ENCODE measurements around the gene SERPINB7. TPM values are rescaled to one million over a fixed set of nuclear protein-coding genes. Genes with fewer than 3 reads are reported as not detected.

Gene SERPINB7
- total and polyA plus RNA-seq, 4 donors: not detected

- ATAC-seq (ENCODE audit: low FRiP score) (no peak), DNase-seq (no peak)
- H3K4me1 ChIP-seq (ENCODE audit: control insufficient read depth in 1 of 2, insufficient read depth in 2 of 2, low read length in 2 of 2): no peaks in the 10 kb centered on the region
- H3K4me3 ChIP-seq (ENCODE audit: low read length in 2 of 2): no peak overlapping the region
- H3K36me3 ChIP-seq (ENCODE audit: control insufficient read depth in 1 of 2, insufficient read depth in 2 of 2, low read length in 1 of 2): no peaks in the 10 kb centered on the region
- intact Hi-C loops (cut with DNase I): no loop called here
- H3K9me3 ChIP-seq (ENCODE audit: control insufficient read depth, low read length): no peaks in the 10 kb centered on the region
- WGBS, 2 donors: 39 to 46% methylated on average over 1 of the region's 1 CpG
- H3K27ac ChIP-seq (ENCODE audit: low read depth in 1 of 2, low read length in 2 of 2): no peak overlapping the region
- no peaks in the 10 kb centered on the region for H3K27me3 ChIP-seq (ENCODE audit: control insufficient read depth in 1 of 2, insufficient read depth in 2 of 2, low read length in 1 of 2)
Measured at GRCh38 chr18:63774511-63774910, 707 bp upstream of the SERPINB7 start.

- Histone ChIP-seq H3K9me3 (ENCODE audit: control insufficient read depth, low read length) (no peaks in the 10 kb centered on the region), H3K4me3 (ENCODE audit: low read length in 2 of 2) (no peak overlapping the region), H3K27ac (ENCODE audit: low read depth in 1 of 2, low read length in 2 of 2) (no peak overlapping the region), H3K36me3 (ENCODE audit: control insufficient read depth in 1 of 2, insufficient read depth in 2 of 2, low read length in 1 of 2) (no peaks in the 10 kb centered on the region), H3K4me1 (ENCODE audit: control insufficient read depth in 1 of 2, insufficient read depth in 2 of 2, low read length in 2 of 2) (no peaks in the 10 kb centered on the region), H3K27me3 (ENCODE audit: control insufficient read depth in 1 of 2, insufficient read depth in 2 of 2, low read length in 1 of 2) (no peaks in the 10 kb centered on the region)
- no peak for ATAC-seq (ENCODE audit: low FRiP score)
- DNase-seq: no peak
- intact Hi-C loops (cut with DNase I): no loop called here
- WGBS, 2 donors: 7 to 11% methylated on average over 1 of the region's 1 CpG
Measured at GRCh38 chr18:63779386-63779785, 4.2 kb downstream of the SERPINB7 start.

GRCh38 chr18:63783394-63783793, 8.2 kb downstream of the SERPINB7 start:
- no peak for ATAC-seq (ENCODE audit: low FRiP score)
- WGBS, 2 donors: 72 to 77% methylated on average over 5 of the region's 5 CpGs
- H3K27ac ChIP-seq (ENCODE audit: low read depth in 1 of 2, low read length in 2 of 2): no peak overlapping the region
- no peaks in the 10 kb centered on the region for H3K4me1 ChIP-seq (ENCODE audit: control insufficient read depth in 1 of 2, insufficient read depth in 2 of 2, low read length in 2 of 2)
- no peak overlapping the region for H3K4me3 ChIP-seq (ENCODE audit: low read length in 2 of 2)
- intact Hi-C loops (cut with DNase I): no loop called here
- no peak for DNase-seq
- no peaks in the 10 kb centered on the region for H3K9me3 ChIP-seq (ENCODE audit: control insufficient read depth, low read length)
- H3K36me3 ChIP-seq (ENCODE audit: control insufficient read depth in 1 of 2, insufficient read depth in 2 of 2, low read length in 1 of 2): no peaks in the 10 kb centered on the region
- no peaks in the 10 kb centered on the region for H3K27me3 ChIP-seq (ENCODE audit: control insufficient read depth in 1 of 2, insufficient read depth in 2 of 2, low read length in 1 of 2)

- DNase-seq (no peak), ATAC-seq (ENCODE audit: low FRiP score) (no peak)
- H3K4me1 ChIP-seq (ENCODE audit: control insufficient read depth in 1 of 2, insufficient read depth in 2 of 2, low read length in 2 of 2): no peaks in the 10 kb centered on the region
- no peak overlapping the region for H3K27ac ChIP-seq (ENCODE audit: low read depth in 1 of 2, low read length in 2 of 2)
- H3K4me3 ChIP-seq (ENCODE audit: low read length in 2 of 2): no peak overlapping the region
- no peaks in the 10 kb centered on the region for H3K27me3 ChIP-seq (ENCODE audit: control insufficient read depth in 1 of 2, insufficient read depth in 2 of 2, low read length in 1 of 2)
- no peaks in the 10 kb centered on the region for H3K9me3 ChIP-seq (ENCODE audit: control insufficient read depth, low read length)
- intact Hi-C loops (cut with DNase I): no loop called here
- no peaks in the 10 kb centered on the region for H3K36me3 ChIP-seq (ENCODE audit: control insufficient read depth in 1 of 2, insufficient read depth in 2 of 2, low read length in 1 of 2)
- WGBS, 2 donors: 11 to 28% methylated on average over 4 of the region's 4 CpGs
Measured at GRCh38 chr18:63784787-63785452, 9.7 kb downstream of the SERPINB7 start.

GRCh38 chr18:63787673-63788072, 12.5 kb downstream of the SERPINB7 start:
- WGBS, 2 donors: 73 to 82% methylated on average over 4 of the region's 4 CpGs
- H3K9me3 ChIP-seq (ENCODE audit: control insufficient read depth, low read length): no peaks in the 10 kb centered on the region
- H3K4me3 ChIP-seq (ENCODE audit: low read length in 2 of 2): no peak overlapping the region
- DNase-seq (no peak), ATAC-seq (ENCODE audit: low FRiP score) (no peak)
- intact Hi-C loops (cut with DNase I): no loop called here
- no peak overlapping the region for H3K27ac ChIP-seq (ENCODE audit: low read depth in 1 of 2, low read length in 2 of 2)
- no peaks in the 10 kb centered on the region for H3K27me3 ChIP-seq (ENCODE audit: control insufficient read depth in 1 of 2, insufficient read depth in 2 of 2, low read length in 1 of 2)
- no peaks in the 10 kb centered on the region for H3K4me1 ChIP-seq (ENCODE audit: control insufficient read depth in 1 of 2, insufficient read depth in 2 of 2, low read length in 2 of 2)
- H3K36me3 ChIP-seq (ENCODE audit: control insufficient read depth in 1 of 2, insufficient read depth in 2 of 2, low read length in 1 of 2): no peaks in the 10 kb centered on the region

- no peaks in the 10 kb centered on the region for H3K36me3 ChIP-seq (ENCODE audit: control insufficient read depth in 1 of 2, insufficient read depth in 2 of 2, low read length in 1 of 2)
- intact Hi-C loops (cut with DNase I): no loop called here
- H3K27me3 ChIP-seq (ENCODE audit: control insufficient read depth in 1 of 2, insufficient read depth in 2 of 2, low read length in 1 of 2): no peaks in the 10 kb centered on the region
- no peak overlapping the region for H3K4me3 ChIP-seq (ENCODE audit: low read length in 2 of 2)
- H3K4me1 ChIP-seq (ENCODE audit: control insufficient read depth in 1 of 2, insufficient read depth in 2 of 2, low read length in 2 of 2): no peaks in the 10 kb centered on the region
- WGBS, 2 donors: 76 to 79% methylated on average over 3 of the region's 3 CpGs
- no peak overlapping the region for H3K27ac ChIP-seq (ENCODE audit: low read depth in 1 of 2, low read length in 2 of 2)
- ATAC-seq (ENCODE audit: low FRiP score): no peak
- no peaks in the 10 kb centered on the region for H3K9me3 ChIP-seq (ENCODE audit: control insufficient read depth, low read length)
- DNase-seq: peak in 1 of 2 donors; percentile 42
Measured at GRCh38 chr18:63788447-63789096, 13.4 kb downstream of the SERPINB7 start.

GRCh38 chr18:63789327-63789726, 14.1 kb downstream of the SERPINB7 start:
- H3K36me3 ChIP-seq (ENCODE audit: control insufficient read depth in 1 of 2, insufficient read depth in 2 of 2, low read length in 1 of 2): no peaks in the 10 kb centered on the region
- intact Hi-C loops (cut with DNase I): no loop called here
- no peak overlapping the region for H3K4me3 ChIP-seq (ENCODE audit: low read length in 2 of 2)
- H3K9me3 ChIP-seq (ENCODE audit: control insufficient read depth, low read length): no peaks in the 10 kb centered on the region
- DNase-seq (no peak), ATAC-seq (ENCODE audit: low FRiP score) (no peak)
- no peaks in the 10 kb centered on the region for H3K4me1 ChIP-seq (ENCODE audit: control insufficient read depth in 1 of 2, insufficient read depth in 2 of 2, low read length in 2 of 2)
- no peak overlapping the region for H3K27ac ChIP-seq (ENCODE audit: low read depth in 1 of 2, low read length in 2 of 2)
- WGBS, 2 donors: 89 to 92% methylated on average over 2 of the region's 2 CpGs
- no peaks in the 10 kb centered on the region for H3K27me3 ChIP-seq (ENCODE audit: control insufficient read depth in 1 of 2, insufficient read depth in 2 of 2, low read length in 1 of 2)

GRCh38 chr18:63795606-63796005, 20.4 kb downstream of the SERPINB7 start:
- intact Hi-C loops (cut with DNase I): no loop called here
- H3K4me1 ChIP-seq (ENCODE audit: control insufficient read depth in 1 of 2, insufficient read depth in 2 of 2, low read length in 2 of 2): no peaks in the 10 kb centered on the region
- no peaks in the 10 kb centered on the region for H3K27me3 ChIP-seq (ENCODE audit: control insufficient read depth in 1 of 2, insufficient read depth in 2 of 2, low read length in 1 of 2)
- no peak overlapping the region for H3K27ac ChIP-seq (ENCODE audit: low read depth in 1 of 2, low read length in 2 of 2)
- H3K36me3 ChIP-seq (ENCODE audit: control insufficient read depth in 1 of 2, insufficient read depth in 2 of 2, low read length in 1 of 2): no peaks in the 10 kb centered on the region
- no peaks in the 10 kb centered on the region for H3K9me3 ChIP-seq (ENCODE audit: control insufficient read depth, low read length)
- H3K4me3 ChIP-seq (ENCODE audit: low read length in 2 of 2): no peak overlapping the region
- WGBS, 2 donors: 63 to 76% methylated on average over 4 of the region's 4 CpGs
- ATAC-seq (ENCODE audit: low FRiP score): no peak
- no peak for DNase-seq

- Histone ChIP-seq H3K36me3 (ENCODE audit: control insufficient read depth in 1 of 2, insufficient read depth in 2 of 2, low read length in 1 of 2) (no peaks in the 10 kb centered on the region), H3K27ac (ENCODE audit: low read depth in 1 of 2, low read length in 2 of 2) (no peak overlapping the region), H3K4me1 (ENCODE audit: control insufficient read depth in 1 of 2, insufficient read depth in 2 of 2, low read length in 2 of 2) (no peaks in the 10 kb centered on the region), H3K27me3 (ENCODE audit: control insufficient read depth in 1 of 2, insufficient read depth in 2 of 2, low read length in 1 of 2) (no peaks in the 10 kb centered on the region), H3K9me3 (ENCODE audit: control insufficient read depth, low read length) (no peaks in the 10 kb centered on the region), H3K4me3 (ENCODE audit: low read length in 2 of 2) (no peak overlapping the region)
- ATAC-seq (ENCODE audit: low FRiP score): no peak
- DNase-seq: no peak
- intact Hi-C loops (cut with DNase I): no loop called here
Measured at GRCh38 chr18:63799189-63799588, 24.0 kb downstream of the SERPINB7 start.

Data from aorta (tissue), 5 donors.